ENCODE data around the gene C12orf57. TPM values are rescaled to one million over a fixed set of nuclear protein-coding genes. Genes with fewer than 3 reads are reported as not detected.

C12orf57 gene
- total RNA-seq, 2 donors from 2014 or later: 114 to 206 TPM

- peak overlapping the region in 1 of 2 donors; percentile 98 for H3K9ac ChIP-seq (ENCODE audit: low read depth in 2 of 2, low read length in 2 of 2)
- no peak overlapping the region for H3K4me3 ChIP-seq
- intact Hi-C loops (cut with DNase I): loop anchor here (2.0 to 5.0 kb wide), 2 partner anchors 21 to 98 kb away; partner anchors contain the start of genes C12orf57 and TPI1
- no peaks in the 10 kb centered on the region for H3K9me3 ChIP-seq
- peaks cover 5% of the 10 kb centered on the region for H3K36me3 ChIP-seq
- peak overlapping the region; percentile 95 for H3K27ac ChIP-seq
- no peaks in the 10 kb centered on the region for H3K27me3 ChIP-seq
- TF ChIP-seq, protein P1, sequence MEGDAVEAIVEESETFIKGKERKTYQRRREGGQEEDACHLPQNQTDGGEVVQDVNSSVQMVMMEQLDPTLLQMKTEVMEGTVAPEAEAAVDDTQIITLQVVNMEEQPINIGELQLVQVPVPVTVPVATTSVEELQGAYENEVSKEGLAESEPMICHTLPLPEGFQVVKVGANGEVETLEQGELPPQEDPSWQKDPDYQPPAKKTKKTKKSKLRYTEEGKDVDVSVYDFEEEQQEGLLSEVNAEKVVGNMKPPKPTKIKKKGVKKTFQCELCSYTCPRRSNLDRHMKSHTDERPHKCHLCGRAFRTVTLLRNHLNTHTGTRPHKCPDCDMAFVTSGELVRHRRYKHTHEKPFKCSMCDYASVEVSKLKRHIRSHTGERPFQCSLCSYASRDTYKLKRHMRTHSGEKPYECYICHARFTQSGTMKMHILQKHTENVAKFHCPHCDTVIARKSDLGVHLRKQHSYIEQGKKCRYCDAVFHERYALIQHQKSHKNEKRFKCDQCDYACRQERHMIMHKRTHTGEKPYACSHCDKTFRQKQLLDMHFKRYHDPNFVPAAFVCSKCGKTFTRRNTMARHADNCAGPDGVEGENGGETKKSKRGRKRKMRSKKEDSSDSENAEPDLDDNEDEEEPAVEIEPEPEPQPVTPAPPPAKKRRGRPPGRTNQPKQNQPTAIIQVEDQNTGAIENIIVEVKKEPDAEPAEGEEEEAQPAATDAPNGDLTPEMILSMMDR (IDR thresholded peaks at IDR 0.05): no peak
- peaks cover 26% of the 10 kb centered on the region for H3K4me1 ChIP-seq
- DNase-seq: no peak
Observed at GRCh38 chr12:6965714-6966113, 21.9 kb downstream of the C12orf57 start.

GRCh38 chr12:6966351-6966750, 22.5 kb downstream of the C12orf57 start:
- intact Hi-C loops (cut with DNase I): loop anchor here (5.0 kb wide), 1 partner anchor 99 kb away; the partner anchor contains the start of gene TPI1
- DNase-seq: no peak

GRCh38 chr12:6967651-6968100, 23.9 kb downstream of the C12orf57 start:
- H3K4me3 ChIP-seq: no peak overlapping the region
- no peak for DNase-seq
- peak overlapping the region; percentile 15 to 99 for H3K9ac ChIP-seq (ENCODE audit: low read depth in 2 of 2, low read length in 2 of 2)
- peaks cover 5% of the 10 kb centered on the region for H3K36me3 ChIP-seq
- peaks cover 30% of the 10 kb centered on the region for H3K4me1 ChIP-seq
- H3K27me3 ChIP-seq: no peaks in the 10 kb centered on the region
- TF ChIP-seq, protein P1 (IDR thresholded peaks at IDR 0.05): no peak
- H3K9me3 ChIP-seq: no peaks in the 10 kb centered on the region
- no peak overlapping the region for H3K27ac ChIP-seq
- intact Hi-C loops (cut with DNase I): loop anchor here (5.0 kb wide), 1 partner anchor 100 kb away; the partner anchor contains the start of gene TPI1

More at GRCh38 chr12:6966351-6966750, 22.5 kb downstream of the C12orf57 start:
- peak overlapping the region in 1 of 2 donors; percentile 98 for H3K9ac ChIP-seq (ENCODE audit: low read depth in 2 of 2, low read length in 2 of 2)
- H3K36me3 ChIP-seq: peaks cover 5% of the 10 kb centered on the region
- no peak overlapping the region for H3K4me3 ChIP-seq
- peaks cover 26% of the 10 kb centered on the region for H3K4me1 ChIP-seq
- H3K9me3 ChIP-seq: no peaks in the 10 kb centered on the region
- TF ChIP-seq, protein P1 (IDR thresholded peaks at IDR 0.05): no peak
- H3K27me3 ChIP-seq: no peaks in the 10 kb centered on the region
- peak overlapping the region; percentile 95 for H3K27ac ChIP-seq

GRCh38 chr12:6968426-6968825, 24.6 kb downstream of the C12orf57 start:
- H3K4me3 ChIP-seq: no peak overlapping the region
- intact Hi-C loops (cut with DNase I): loop anchor here (5.0 kb wide), 1 partner anchor 101 kb away; the partner anchor contains the start of gene TPI1
- H3K9ac ChIP-seq (ENCODE audit: low read depth in 2 of 2, low read length in 2 of 2): peak overlapping the region in 1 of 2 donors; percentile 99
- no peaks in the 10 kb centered on the region for H3K9me3 ChIP-seq
- peaks cover 5% of the 10 kb centered on the region for H3K36me3 ChIP-seq
- H3K4me1 ChIP-seq: peaks cover 30% of the 10 kb centered on the region
- H3K27ac ChIP-seq: no peak overlapping the region
- H3K27me3 ChIP-seq: no peaks in the 10 kb centered on the region
- TF ChIP-seq, protein P1 (IDR thresholded peaks at IDR 0.05): no peak
- DNase-seq: no peak

DNA sequence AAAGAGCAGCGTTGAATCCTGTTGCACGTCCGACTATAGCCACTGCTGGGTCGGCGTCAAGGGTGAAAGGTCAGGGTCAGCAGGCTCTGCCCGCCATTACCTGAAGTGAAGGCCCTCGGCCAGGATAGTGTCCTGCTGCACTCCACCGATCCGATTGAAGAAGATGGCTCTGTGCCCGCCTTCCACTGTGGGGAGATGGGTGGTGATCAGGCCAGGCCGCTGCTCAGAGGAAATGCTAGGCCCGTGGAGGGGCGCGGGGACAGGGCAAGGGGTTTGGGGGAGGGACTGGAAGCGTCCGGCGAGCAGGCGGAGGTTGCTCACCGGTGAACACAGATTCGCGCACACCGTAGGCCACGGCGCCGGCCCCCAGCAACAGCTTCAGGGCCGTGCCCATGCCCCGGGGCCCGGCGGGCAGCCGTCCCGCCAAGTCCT, 26.3 kb downstream of the C12orf57 start:
- TF ChIP-seq, protein P1 (IDR thresholded peaks at IDR 0.05): no peak
- intact Hi-C loops (cut with DNase I): no loop called here
- Histone ChIP-seq H3K9me3 (no peaks in the 10 kb centered on the region), H3K27ac (peak overlapping the region; percentile 85), H3K9ac (ENCODE audit: low read depth in 2 of 2, low read length in 2 of 2) (peak overlapping the region; percentile 97 to 99), H3K4me1 (peaks cover 23% of the 10 kb centered on the region), H3K27me3 (no peaks in the 10 kb centered on the region), H3K4me3 (peak overlapping the region; percentile 92), H3K36me3 (peaks cover 5% of the 10 kb centered on the region)
- DNase-seq: no peak

Measured in colonic mucosa (tissue), 4 donors.